ENCODE results near the gene ACADS. TPM values are rescaled to one million over a fixed set of nuclear protein-coding genes. Genes with fewer than 3 reads are reported as not detected.

Gene ACADS
- 5.6 and 5.9 TPM in 2 replicates for total RNA-seq
- long read RNA-seq: 0 reads

GRCh38 chr12:120725659-120726509 is at the start of gene ACADS:
ACADS (plus strand) TSS chr12:120725826; CDS start chr12:120725886, 60 bp downstream.
- H3K27me3 Mint-ChIP-seq (ENCODE audit: low read depth): no peaks in the 10 kb centered on the region
- H3K36me3 Mint-ChIP-seq (ENCODE audit: low read depth): peaks cover 8% of the 10 kb centered on the region
- H3K27ac Mint-ChIP-seq (ENCODE audit: unreplicated experiment): peak within 1 kb of the TSS; percentile 9
- TF ChIP-seq CTCF (conservative IDR thresholded peaks at IDR 0.05): peak; percentile 19
- no peaks in the 10 kb centered on the region for H3K9me3 Mint-ChIP-seq
- H3K4me1 Mint-ChIP-seq: peaks cover 18% of the 10 kb centered on the region
- peak within 1 kb of the TSS; percentile 85 for H3K4me3 Mint-ChIP-seq
- peak; percentile 84 for DNase-seq (ENCODE audit: low read depth, low spot score)

- Mint-ChIP-seq H3K4me1 (peaks cover 4% of the 10 kb centered on the region), H3K4me3 (no peak overlapping the region), H3K27ac (ENCODE audit: unreplicated experiment) (no peak overlapping the region), H3K27me3 (ENCODE audit: low read depth) (no peaks in the 10 kb centered on the region), H3K36me3 (ENCODE audit: low read depth) (no peaks in the 10 kb centered on the region), H3K9me3 (no peaks in the 10 kb centered on the region)
- TF ChIP-seq CTCF (conservative IDR thresholded peaks at IDR 0.05): no peak
- no peak for DNase-seq (ENCODE audit: low read depth, low spot score)
Observed at GRCh38 chr12:120677765-120678473, 47.7 kb upstream of the ACADS start.

- peaks cover 4% of the 10 kb centered on the region for H3K4me1 Mint-ChIP-seq
- no peak for TF ChIP-seq CTCF (conservative IDR thresholded peaks at IDR 0.05)
- no peaks in the 10 kb centered on the region for H3K9me3 Mint-ChIP-seq
- no peak for DNase-seq (ENCODE audit: low read depth, low spot score)
- H3K36me3 Mint-ChIP-seq (ENCODE audit: low read depth): no peaks in the 10 kb centered on the region
- no peak overlapping the region for H3K27ac Mint-ChIP-seq (ENCODE audit: unreplicated experiment)
- no peak overlapping the region for H3K4me3 Mint-ChIP-seq
- H3K27me3 Mint-ChIP-seq (ENCODE audit: low read depth): no peaks in the 10 kb centered on the region
Observed at GRCh38 chr12:120678572-120678971, 47.1 kb upstream of the ACADS start.

- H3K36me3 Mint-ChIP-seq (ENCODE audit: low read depth): no peaks in the 10 kb centered on the region
- H3K27ac Mint-ChIP-seq (ENCODE audit: unreplicated experiment): no peak overlapping the region
- no peak for DNase-seq (ENCODE audit: low read depth, low spot score)
- H3K27me3 Mint-ChIP-seq (ENCODE audit: low read depth): no peaks in the 10 kb centered on the region
- H3K4me3 Mint-ChIP-seq: no peak overlapping the region
- TF ChIP-seq CTCF (conservative IDR thresholded peaks at IDR 0.05): no peak
- H3K9me3 Mint-ChIP-seq: no peaks in the 10 kb centered on the region
- peaks cover 4% of the 10 kb centered on the region for H3K4me1 Mint-ChIP-seq
Observed at GRCh38 chr12:120680165-120680738, 45.4 kb upstream of the ACADS start.

DNA sequence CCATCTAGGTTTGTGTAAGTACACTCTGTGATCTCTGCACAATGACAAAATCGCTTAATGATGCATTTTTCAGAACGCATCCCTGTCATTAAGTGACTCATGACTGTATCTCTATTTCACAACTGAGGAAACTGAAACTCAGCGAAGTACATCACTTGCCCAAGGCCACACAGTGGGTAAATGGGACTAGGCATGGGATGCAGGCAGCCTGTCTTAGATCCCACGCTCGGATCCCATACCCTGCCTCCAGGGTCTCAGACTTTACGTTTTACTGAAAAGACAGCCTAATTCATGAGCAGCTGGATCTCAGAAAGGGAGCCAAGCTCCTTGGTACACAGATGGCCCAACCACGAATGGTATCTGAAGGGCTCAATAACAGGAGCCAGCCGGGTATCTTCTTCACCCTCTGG is 41.1 kb upstream of the ACADS start:
- no peaks in the 10 kb centered on the region for H3K9me3 Mint-ChIP-seq
- no peaks in the 10 kb centered on the region for H3K27me3 Mint-ChIP-seq (ENCODE audit: low read depth)

More for the DNA sequence above, 41.1 kb upstream of the ACADS start:
- no peak for DNase-seq (ENCODE audit: low read depth, low spot score)
- Mint-ChIP-seq H3K4me3 (peak overlapping the region; percentile 99), H3K36me3 (ENCODE audit: low read depth) (no peaks in the 10 kb centered on the region), H3K4me1 (peaks cover 20% of the 10 kb centered on the region), H3K27ac (ENCODE audit: unreplicated experiment) (no peak overlapping the region)
- no peak for TF ChIP-seq CTCF (conservative IDR thresholded peaks at IDR 0.05)
